HG02852 (cell line): ENCODE results near the gene PIK3CB.
"Not testable (repeated sequence)": the region's sequence is repeated elsewhere in the genome, so short reads cannot be mapped to it uniquely, and the experiment has no call there.

Experiments
- ATAC-seq: cut with Tn5 transposase; IDR thresholded peaks from one replicate; pipeline ENCODE4 v1.9.1; 2021; ENCODE audit warnings: mild to moderate bottlenecking, moderate library complexity; ENCODE audit not compliant: unreplicated experiment

The PIK3CB gene

GRCh38 chr3:138768125-138768524, 66.6 kb downstream of the PIK3CB start:
- no peak for ATAC-seq

DNA sequence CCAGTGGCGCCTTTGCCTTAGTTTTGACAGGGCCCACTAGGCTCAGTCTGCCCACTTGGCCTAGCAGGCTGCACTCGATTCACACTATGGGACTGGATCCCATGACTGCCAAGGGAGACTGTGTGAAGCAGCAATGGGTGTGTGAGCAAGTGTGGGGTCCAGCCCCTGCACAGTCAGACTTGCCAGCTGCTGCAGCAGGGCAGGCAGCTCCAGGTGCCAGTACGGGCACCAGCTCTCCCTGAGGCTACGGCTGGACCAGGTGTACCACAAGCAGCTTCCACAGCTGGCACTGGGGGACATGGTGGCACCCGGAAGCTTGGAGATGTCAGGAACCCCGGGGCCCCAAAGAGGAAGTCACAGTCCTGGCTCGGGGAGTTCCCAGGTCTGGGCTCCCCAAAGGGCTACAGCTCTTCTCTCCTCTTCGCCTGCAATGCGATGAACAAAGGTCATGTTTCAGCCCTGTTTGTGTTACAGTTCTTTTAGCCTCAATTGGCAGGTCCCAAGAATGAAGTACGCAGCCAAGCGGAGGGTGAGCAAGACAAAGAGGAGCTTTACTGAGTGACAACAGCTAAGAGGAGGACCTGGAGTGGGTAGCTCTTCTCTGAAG, 67.1 kb downstream of the PIK3CB start:
- ATAC-seq: no peak

DNA sequence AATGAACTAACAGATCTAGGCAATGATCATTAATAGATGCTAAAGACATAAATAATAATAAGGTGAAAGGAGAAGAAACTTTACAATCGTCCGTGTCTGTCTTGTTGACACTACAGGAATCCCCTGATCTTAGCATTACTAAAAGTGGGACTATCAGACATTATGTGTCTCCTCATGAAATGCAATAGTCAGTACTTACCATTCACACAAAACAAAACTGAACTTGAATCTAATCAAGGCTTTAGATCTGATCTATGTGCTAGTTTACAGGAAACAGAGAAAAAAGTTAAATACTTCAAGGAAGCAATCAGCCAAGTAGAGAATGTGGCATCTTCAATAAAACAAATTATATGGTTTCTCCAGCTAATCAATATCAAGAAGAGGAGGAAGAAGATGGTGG, 73.7 kb downstream of the PIK3CB start:
- ATAC-seq: no peak

- ATAC-seq: no peak
Measured at GRCh38 chr3:138748190-138748589, 86.5 kb downstream of the PIK3CB start.

DNA sequence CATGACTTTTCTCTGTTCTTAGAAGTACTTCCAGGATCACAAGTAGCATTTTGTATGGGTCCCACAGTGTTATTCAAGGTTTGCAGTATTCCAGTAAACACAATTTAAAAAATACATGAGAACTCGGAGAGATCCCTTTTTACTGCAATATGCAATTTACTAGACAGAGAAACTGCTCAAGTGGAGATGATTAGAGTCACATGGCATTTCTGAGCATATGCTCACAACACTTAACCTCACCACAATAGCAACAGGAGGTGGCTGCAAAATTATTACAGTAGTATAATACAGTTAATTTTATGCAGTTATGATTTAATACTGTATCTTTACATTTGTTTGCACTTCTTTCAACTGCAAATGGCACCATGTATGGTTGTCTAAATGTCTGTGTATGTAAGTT, 87.5 kb downstream of the PIK3CB start:
- ATAC-seq: no peak

GRCh38 chr3:138740072-138740471, 94.7 kb downstream of the PIK3CB start:
- no peak for ATAC-seq

- ATAC-seq: no peak
Measured at GRCh38 chr3:138732456-138732855, 102.3 kb downstream of the PIK3CB start.

GRCh38 chr3:138726946-138727730, 107.6 kb downstream of the PIK3CB start:
- ATAC-seq: no peak

GRCh38 chr3:138726042-138726441, 108.7 kb downstream of the PIK3CB start:
- not testable (repeated sequence) for ATAC-seq

- ATAC-seq: no peak
Measured at GRCh38 chr3:138725116-138725515, 109.6 kb downstream of the PIK3CB start.

- no peak for ATAC-seq
Measured at GRCh38 chr3:138724443-138724842, 110.3 kb downstream of the PIK3CB start.

DNA sequence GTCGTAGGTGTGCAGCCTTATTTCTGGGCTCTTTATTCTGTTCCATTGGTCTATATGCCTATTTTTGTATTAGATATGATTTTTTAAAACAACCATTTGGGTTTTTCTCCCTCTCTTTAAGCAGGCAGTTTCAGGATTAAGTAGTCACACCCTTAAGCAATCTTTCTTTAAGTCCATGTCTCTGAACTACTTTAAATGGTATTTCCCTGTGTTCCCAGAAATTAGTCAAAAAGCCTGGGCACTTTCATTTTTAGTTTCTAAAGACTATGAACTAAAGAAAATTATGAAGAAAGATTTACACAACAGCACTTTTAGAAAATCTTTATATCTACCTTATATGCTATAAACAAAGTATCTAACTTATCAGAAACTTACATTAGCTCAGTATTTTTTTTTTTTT, 115.9 kb downstream of the PIK3CB start:
- ATAC-seq: no peak

DNA sequence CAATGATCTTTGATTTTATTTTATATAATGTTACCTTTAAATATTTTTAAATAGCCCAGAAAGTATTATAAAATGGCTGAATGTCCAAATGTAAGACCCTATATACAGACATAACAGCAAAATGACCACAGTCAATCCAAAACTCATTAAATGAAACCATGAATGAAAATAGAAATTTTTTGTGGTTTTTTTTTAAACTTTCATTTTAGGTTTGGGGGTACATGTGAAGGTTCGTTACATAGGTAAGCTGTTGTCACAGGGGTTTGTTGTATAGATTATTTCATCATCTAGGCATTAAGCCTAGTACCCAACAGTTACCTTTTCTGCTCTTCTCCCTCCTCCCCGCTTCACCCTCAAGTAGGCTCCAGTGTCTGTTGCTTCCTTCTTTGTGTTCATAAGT, 117.4 kb downstream of the PIK3CB start:
- ATAC-seq: peak; percentile 83

DNA sequence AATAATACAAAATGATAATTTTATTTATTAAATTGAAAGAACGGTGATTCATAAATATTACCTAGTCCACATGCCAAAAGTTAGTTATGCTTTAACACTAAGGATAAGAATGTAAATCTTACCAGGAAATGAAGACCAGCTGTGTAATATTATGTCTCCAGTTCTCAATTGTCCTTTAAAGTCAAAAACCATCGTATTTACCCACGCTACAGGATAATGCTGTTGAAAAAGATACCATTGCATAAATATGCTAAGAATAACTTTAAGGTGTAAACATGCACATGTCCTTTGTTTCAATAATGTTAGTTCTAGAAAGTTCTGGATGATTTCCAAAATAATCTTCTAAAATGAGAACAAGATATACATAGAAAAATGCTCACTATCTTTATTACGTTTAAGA, 122.6 kb downstream of the PIK3CB start:
- no peak for ATAC-seq

GRCh38 chr3:138705675-138706074, 129.1 kb downstream of the PIK3CB start:
- ATAC-seq: no peak

DNA sequence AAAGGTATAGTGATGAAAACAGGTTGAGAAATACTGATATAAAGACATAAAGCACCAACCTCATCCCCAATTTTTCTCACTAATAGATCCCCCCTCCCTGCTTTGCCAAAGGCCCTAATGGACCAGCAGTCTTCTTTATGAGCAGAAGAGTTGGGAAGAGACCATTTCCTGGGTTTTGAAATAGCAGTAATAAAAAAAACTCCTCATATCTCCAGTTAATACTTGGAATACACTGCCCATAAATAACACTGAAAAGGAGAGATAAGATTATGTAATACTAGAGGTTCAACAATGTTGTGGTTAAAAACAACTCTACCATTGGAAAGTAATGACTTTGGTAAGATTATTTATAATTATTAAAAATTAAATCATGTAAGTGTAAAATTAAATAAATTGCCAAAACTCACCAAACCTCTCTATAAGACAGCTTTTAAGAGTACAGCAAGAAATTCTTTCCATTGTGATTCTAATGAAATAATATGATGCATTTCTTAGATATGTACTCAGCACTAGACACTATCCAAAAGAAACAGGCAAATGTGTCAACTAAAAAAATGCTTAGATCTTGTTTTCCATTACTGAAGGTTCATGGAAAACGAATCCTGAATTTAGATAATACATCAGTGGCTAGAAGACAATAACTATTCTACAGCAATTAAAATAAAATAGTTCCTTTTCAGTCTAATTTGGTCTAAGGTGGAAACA, 137.9 kb downstream of the PIK3CB start:
- ATAC-seq: no peak

GRCh38 chr3:138694287-138695007, 140.3 kb downstream of the PIK3CB start:
- ATAC-seq: no peak

DNA sequence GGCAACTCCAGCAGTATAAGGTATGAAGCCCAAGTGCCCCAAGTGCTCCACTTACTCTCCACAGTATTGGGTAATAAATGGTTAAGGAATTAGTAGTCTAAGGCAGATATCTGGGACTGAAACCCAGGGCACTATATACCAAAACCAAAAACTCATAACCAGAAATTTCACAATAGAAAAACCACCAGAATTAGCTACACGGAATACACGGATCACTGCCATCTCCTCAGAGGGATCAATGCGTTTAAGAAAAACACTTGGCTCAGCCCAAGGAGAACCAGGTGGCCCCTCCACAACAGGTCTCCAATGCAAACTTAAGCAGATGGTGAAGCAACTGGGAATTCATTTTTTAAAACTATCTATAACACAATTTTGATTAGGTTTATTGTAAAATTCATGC, 142.6 kb downstream of the PIK3CB start:
- ATAC-seq: no peak

GRCh38 chr3:138691351-138691750, 143.4 kb downstream of the PIK3CB start:
- no peak for ATAC-seq

- no peak for ATAC-seq
Measured at GRCh38 chr3:138690036-138690435, 144.7 kb downstream of the PIK3CB start.

DNA sequence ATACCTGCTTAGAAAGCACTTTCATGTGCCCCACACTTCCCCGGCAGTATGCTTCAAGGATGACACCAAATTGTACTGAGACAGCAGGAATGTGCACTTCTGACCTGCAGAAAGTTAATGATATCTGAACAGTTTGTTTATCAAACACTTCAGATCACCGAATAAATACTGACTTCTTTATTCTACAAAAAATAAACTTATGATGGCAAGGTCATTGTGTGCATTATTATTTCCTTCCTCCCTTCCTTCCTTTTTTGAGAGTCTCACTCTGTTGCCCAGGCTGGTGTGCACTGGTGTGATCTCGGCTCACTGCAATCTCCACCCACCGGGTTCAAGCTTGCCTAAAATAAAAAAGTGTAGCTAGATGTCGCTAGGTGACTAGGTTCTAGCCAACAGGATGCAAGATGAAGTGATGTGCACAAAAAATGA, 145.8 kb downstream of the PIK3CB start:
- ATAC-seq: no peak
